GM20000 (cell line): Measurements from ENCODE around the gene CECR2.

Source experiments
- DNase-seq: peaks from one replicate; pipeline ENCODE4 v3.0.0; 2012; ENCODE audit warnings: low spot score
- TF ChIP-seq, protein P1 (sequence below): IDR thresholded peaks from 2 replicates; pipeline ENCODE4 v1.5.1; 2012; ENCODE audit warnings: mild to moderate bottlenecking, control low read depth; ENCODE audit errors: extremely low read depth, missing control alignments

Gene CECR2

DNA sequence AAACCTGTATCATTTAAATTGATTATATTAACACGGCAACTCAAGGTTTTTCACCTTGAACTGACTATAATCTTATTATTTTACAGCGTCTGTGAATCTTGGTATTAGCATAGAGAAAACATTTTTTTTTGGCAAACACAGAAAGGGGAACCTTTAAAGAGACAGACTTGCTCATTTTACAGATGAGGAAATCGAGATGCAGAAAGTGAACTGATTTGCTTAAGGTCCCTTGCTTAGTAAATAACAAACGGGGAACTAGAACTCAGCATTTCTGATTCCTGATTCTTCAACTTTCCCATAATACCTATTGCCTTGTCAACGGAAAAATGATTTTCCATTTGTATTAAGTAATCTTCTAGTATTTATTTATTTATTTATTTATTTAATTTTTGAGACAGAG lies 33.2 kb upstream of the CECR2 start:
- DNase-seq: no peak
- TF ChIP-seq, protein P1, sequence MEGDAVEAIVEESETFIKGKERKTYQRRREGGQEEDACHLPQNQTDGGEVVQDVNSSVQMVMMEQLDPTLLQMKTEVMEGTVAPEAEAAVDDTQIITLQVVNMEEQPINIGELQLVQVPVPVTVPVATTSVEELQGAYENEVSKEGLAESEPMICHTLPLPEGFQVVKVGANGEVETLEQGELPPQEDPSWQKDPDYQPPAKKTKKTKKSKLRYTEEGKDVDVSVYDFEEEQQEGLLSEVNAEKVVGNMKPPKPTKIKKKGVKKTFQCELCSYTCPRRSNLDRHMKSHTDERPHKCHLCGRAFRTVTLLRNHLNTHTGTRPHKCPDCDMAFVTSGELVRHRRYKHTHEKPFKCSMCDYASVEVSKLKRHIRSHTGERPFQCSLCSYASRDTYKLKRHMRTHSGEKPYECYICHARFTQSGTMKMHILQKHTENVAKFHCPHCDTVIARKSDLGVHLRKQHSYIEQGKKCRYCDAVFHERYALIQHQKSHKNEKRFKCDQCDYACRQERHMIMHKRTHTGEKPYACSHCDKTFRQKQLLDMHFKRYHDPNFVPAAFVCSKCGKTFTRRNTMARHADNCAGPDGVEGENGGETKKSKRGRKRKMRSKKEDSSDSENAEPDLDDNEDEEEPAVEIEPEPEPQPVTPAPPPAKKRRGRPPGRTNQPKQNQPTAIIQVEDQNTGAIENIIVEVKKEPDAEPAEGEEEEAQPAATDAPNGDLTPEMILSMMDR: no peak

DNA sequence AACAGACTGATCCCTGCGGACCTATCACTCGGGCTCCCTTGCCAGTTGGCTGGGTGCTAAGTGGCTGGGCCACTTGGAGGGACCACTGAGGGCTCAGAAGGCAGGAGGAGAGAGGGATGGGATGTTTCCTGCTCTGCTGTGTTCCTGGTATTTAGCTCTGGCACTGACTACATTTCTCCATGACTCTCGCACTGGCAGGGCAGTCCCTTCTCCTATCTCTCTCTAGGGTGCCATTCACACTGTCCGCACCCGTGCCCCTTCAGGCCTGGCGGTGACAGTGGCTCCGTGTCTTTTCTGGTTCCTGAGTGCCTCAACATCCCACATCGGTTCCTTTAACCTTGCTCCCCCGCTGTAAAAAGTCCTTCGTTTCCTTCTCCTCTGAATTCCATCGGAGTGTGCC lies 31.6 kb upstream of the CECR2 start:
- no peak for DNase-seq
- TF ChIP-seq, protein P1: no peak

DNA sequence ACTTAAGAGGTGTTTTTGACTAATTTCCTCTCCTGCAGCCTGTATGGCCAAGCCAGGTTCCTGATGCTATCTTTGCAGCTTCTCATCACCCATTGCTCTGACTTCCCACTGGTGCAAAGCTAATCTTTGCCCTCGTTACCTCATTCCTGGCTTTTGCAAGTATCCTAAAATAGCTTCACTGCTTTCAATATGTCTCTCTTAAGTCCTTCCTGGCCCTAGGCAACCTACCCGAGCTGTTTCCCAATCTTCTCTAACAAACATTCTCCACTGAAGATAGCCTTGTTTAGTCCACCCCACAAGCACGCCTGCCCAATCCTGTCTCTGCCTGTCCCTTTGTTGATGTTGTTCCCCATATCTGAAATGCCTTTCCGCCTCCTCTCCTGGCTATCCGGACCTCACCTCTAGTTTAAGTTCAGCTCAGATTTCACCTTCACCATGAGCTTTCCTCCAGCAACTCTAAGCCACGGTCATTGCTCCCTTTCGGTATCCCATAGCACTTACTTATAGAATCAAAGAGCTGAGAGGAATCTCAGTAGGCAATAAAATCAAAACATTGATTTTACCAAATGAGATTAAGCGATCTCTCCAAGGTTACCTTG lies 30.1 kb upstream of the CECR2 start:
- TF ChIP-seq, protein P1: no peak
- no peak for DNase-seq

DNA sequence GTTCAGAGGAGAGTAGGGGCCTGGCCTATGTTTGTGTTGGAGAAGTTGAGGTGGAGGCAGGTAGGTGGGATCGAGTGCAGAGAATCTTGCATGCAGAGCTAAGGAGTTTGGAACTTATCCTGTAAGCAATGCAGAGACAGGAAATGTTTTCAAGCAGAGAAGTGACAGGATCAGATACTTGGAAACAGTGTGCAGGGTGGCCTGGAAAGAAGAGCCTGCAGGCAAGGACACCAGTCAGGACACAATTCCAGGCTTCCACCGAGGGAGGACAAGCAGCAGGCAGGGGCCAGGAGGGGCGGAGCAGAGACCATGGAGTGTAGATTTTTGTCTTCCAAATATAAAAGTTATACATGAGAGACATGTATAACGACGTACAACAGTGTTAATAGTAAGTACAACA lies 26.9 kb upstream of the CECR2 start:
- TF ChIP-seq, protein P1: no peak
- no peak for DNase-seq

DNA sequence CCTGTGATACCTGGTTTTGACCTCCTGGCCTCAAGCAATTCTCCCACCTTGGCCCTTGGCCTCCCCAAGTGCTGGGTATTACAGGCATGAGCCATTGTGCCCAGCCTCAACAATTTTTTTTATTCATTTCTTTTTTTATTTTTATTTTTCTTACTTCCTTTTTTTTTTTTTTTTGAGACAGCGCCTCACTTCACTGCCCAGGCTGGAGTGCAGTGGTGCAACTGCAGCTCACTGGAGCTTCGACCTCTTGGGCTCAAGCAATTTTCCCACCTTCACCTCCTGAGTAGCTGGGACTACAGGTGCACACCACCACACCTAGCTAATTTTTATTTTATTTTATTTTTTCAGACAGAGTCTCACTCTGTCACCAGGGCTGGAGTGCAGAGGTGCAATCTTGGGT lies 25.5 kb upstream of the CECR2 start:
- TF ChIP-seq, protein P1: no peak
- no peak for DNase-seq

DNA sequence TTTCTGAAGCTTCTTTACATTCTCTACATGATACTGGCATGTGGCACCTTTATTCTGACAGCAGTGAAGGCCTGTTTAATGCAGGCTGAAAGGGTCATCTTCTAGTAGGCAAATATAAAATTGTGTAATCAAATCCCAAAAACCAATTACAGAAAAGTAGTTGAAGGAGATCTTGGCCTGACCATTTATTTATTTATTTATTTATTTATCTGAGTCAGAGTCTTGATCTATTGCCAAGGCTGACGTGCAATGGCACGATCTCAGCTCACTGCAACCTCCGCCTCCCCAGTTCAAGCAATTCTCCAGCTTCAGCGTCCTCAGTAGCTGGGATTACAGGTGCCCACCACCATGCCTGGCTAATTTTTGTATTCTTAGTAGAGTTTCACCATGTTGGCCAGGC lies 22.7 kb upstream of the CECR2 start:
- no peak for DNase-seq
- TF ChIP-seq, protein P1: no peak

DNA sequence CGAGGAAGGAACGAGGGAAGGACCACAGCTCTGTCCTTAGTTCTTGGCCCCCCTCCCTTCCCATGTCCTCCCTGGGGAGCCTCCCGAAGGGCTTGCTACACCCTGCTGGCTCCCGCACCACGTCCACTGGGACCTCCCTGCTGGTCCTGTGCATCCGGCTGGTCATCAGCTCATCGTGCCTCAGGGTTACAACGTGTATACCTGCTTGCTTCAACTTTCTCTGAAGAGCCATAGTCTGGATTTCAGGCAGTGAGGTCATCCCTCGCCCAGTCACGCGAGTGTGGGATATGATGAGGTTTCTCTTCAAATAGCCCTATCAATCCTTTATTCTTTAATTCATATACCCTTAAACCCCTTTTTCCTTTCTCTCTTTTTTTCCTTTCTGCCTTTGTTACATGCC lies 21.5 kb upstream of the CECR2 start:
- no peak for DNase-seq
- TF ChIP-seq, protein P1: no peak
